DMS53 (cell line): ENCODE results near the gene TET3.

ENCODE experiments used
- DNase-seq: peaks from one replicate; lab custom pipeline; 2025; lab: John Stamatoyannopoulos, UW

The TET3 gene

GRCh38 chr2:73964223-73964622 lies 20.5 kb upstream of the TET3 start:
- DNase-seq = no peak

- no peak for DNase-seq
Observed at GRCh38 chr2:73965053-73965452, 19.7 kb upstream of the TET3 start.

- DNase-seq = no peak
Observed at GRCh38 chr2:73968357-73968937, 16.3 kb upstream of the TET3 start.

GRCh38 chr2:73969356-73969755 lies 15.4 kb upstream of the TET3 start:
- no peak for DNase-seq

- DNase-seq = no peak
Observed at GRCh38 chr2:73970141-73970803, 14.4 kb upstream of the TET3 start.

- peak; percentile 17 for DNase-seq
Observed at GRCh38 chr2:73970850-73971471, 13.7 kb upstream of the TET3 start.

- no peak for DNase-seq
Observed at GRCh38 chr2:73971722-73972121, 13.0 kb upstream of the TET3 start.

- DNase-seq = no peak
Observed at GRCh38 chr2:73972846-73973245, 11.9 kb upstream of the TET3 start.

- DNase-seq = no peak
Observed at GRCh38 chr2:73975731-73976130, 9.0 kb upstream of the TET3 start.

GRCh38 chr2:73976803-73977202 lies 7.9 kb upstream of the TET3 start:
- DNase-seq = no peak

- DNase-seq = no peak
Observed at GRCh38 chr2:73977466-73977865, 7.2 kb upstream of the TET3 start.

GRCh38 chr2:73979021-73979420 lies 5.7 kb upstream of the TET3 start:
- no peak for DNase-seq

GRCh38 chr2:73979686-73980085 lies 5.0 kb upstream of the TET3 start:
- no peak for DNase-seq

GRCh38 chr2:73980566-73980965 lies 4.1 kb upstream of the TET3 start:
- DNase-seq = no peak

GRCh38 chr2:73981081-73982001 lies 3.4 kb upstream of the TET3 start:
- DNase-seq = peak; percentile 82

GRCh38 chr2:73982140-73982617 lies 2.5 kb upstream of the TET3 start:
- peak; percentile 36 for DNase-seq

- DNase-seq = peak; percentile 98
Observed at GRCh38 chr2:73983322-73984202, 1.1 kb upstream of the TET3 start.

- peak; percentile 84 for DNase-seq
Observed at GRCh38 chr2:73984922-73985307, 205 bp downstream of the TET3 start.

- peak; percentile 71 for DNase-seq
Observed at GRCh38 chr2:73985308-73986084, 786 bp downstream of the TET3 start.

- DNase-seq = peak; percentile 36
Observed at GRCh38 chr2:73986085-73986681, 1.5 kb downstream of the TET3 start.
